ENCODE results near the gene ZNF445.

The ZNF445 gene

GRCh38 chr3:44442596-44443309 is 34.7 kb downstream of the ZNF445 start:
- Histone ChIP-seq H3K36me3 (ENCODE audit: control insufficient read depth, insufficient read depth, low read length) (peaks cover 14% of the 10 kb centered on the region), H3K4me3 (ENCODE audit: insufficient read depth, low read depth, low read length, poor library complexity, severe bottlenecking) (no peak overlapping the region), H3K9me3 (ENCODE audit: control insufficient read depth, low read length) (no peaks in the 10 kb centered on the region), H3K4me1 (ENCODE audit: control insufficient read depth, insufficient read depth, low read length, poor library complexity, severe bottlenecking) (peaks cover 13% of the 10 kb centered on the region), H3K27ac (ENCODE audit: insufficient read depth, low read length, poor library complexity, severe bottlenecking) (peak overlapping the region; percentile 13), H3K27me3 (replicated peaks; ENCODE audit: control insufficient read depth, insufficient read depth, low read length, poor library complexity, severe bottlenecking) (no peaks in the 10 kb centered on the region)
- no peak for DNase-seq

GRCh38 chr3:44439499-44440295 is 37.8 kb downstream of the ZNF445 start:
- Histone ChIP-seq H3K4me3 (ENCODE audit: insufficient read depth, low read depth, low read length, poor library complexity, severe bottlenecking) (no peak overlapping the region), H3K4me1 (ENCODE audit: control insufficient read depth, insufficient read depth, low read length, poor library complexity, severe bottlenecking) (peaks cover 13% of the 10 kb centered on the region), H3K36me3 (ENCODE audit: control insufficient read depth, insufficient read depth, low read length) (peaks cover 4% of the 10 kb centered on the region), H3K27ac (ENCODE audit: insufficient read depth, low read length, poor library complexity, severe bottlenecking) (peak overlapping the region; percentile 61), H3K9me3 (ENCODE audit: control insufficient read depth, low read length) (no peaks in the 10 kb centered on the region), H3K27me3 (replicated peaks; ENCODE audit: control insufficient read depth, insufficient read depth, low read length, poor library complexity, severe bottlenecking) (no peaks in the 10 kb centered on the region)
- DNase-seq = peak; percentile 17 to 45 (median 41)

GRCh38 chr3:44437800-44438199 is 39.7 kb downstream of the ZNF445 start:
- no peak for DNase-seq
- Histone ChIP-seq H3K27ac (ENCODE audit: insufficient read depth, low read length, poor library complexity, severe bottlenecking) (no peak overlapping the region), H3K27me3 (replicated peaks; ENCODE audit: control insufficient read depth, insufficient read depth, low read length, poor library complexity, severe bottlenecking) (no peaks in the 10 kb centered on the region), H3K4me1 (ENCODE audit: control insufficient read depth, insufficient read depth, low read length, poor library complexity, severe bottlenecking) (peaks cover 13% of the 10 kb centered on the region), H3K9me3 (ENCODE audit: control insufficient read depth, low read length) (no peaks in the 10 kb centered on the region), H3K4me3 (ENCODE audit: insufficient read depth, low read depth, low read length, poor library complexity, severe bottlenecking) (no peak overlapping the region), H3K36me3 (ENCODE audit: control insufficient read depth, insufficient read depth, low read length) (no peaks in the 10 kb centered on the region)

GRCh38 chr3:44436181-44436580 is 41.3 kb downstream of the ZNF445 start:
- H3K9me3 ChIP-seq (ENCODE audit: control insufficient read depth, low read length) = no peaks in the 10 kb centered on the region
- no peak for DNase-seq
- peaks cover 13% of the 10 kb centered on the region for H3K4me1 ChIP-seq (ENCODE audit: control insufficient read depth, insufficient read depth, low read length, poor library complexity, severe bottlenecking)
- H3K4me3 ChIP-seq (ENCODE audit: insufficient read depth, low read depth, low read length, poor library complexity, severe bottlenecking) = no peak overlapping the region
- H3K27ac ChIP-seq (ENCODE audit: insufficient read depth, low read length, poor library complexity, severe bottlenecking) = no peak overlapping the region
- H3K27me3 ChIP-seq (replicated peaks; ENCODE audit: control insufficient read depth, insufficient read depth, low read length, poor library complexity, severe bottlenecking) = no peaks in the 10 kb centered on the region
- H3K36me3 ChIP-seq (ENCODE audit: control insufficient read depth, insufficient read depth, low read length) = no peaks in the 10 kb centered on the region

GRCh38 chr3:44434834-44435510 is 42.5 kb downstream of the ZNF445 start:
- no peaks in the 10 kb centered on the region for H3K36me3 ChIP-seq (ENCODE audit: control insufficient read depth, insufficient read depth, low read length)
- H3K4me1 ChIP-seq (ENCODE audit: control insufficient read depth, insufficient read depth, low read length, poor library complexity, severe bottlenecking) = peaks cover 7% of the 10 kb centered on the region
- no peak overlapping the region for H3K27ac ChIP-seq (ENCODE audit: insufficient read depth, low read length, poor library complexity, severe bottlenecking)
- DNase-seq = no peak
- H3K9me3 ChIP-seq (ENCODE audit: control insufficient read depth, low read length) = no peaks in the 10 kb centered on the region
- H3K4me3 ChIP-seq (ENCODE audit: insufficient read depth, low read depth, low read length, poor library complexity, severe bottlenecking) = no peak overlapping the region
- no peaks in the 10 kb centered on the region for H3K27me3 ChIP-seq (replicated peaks; ENCODE audit: control insufficient read depth, insufficient read depth, low read length, poor library complexity, severe bottlenecking)

GRCh38 chr3:44430466-44430865 is 47.0 kb downstream of the ZNF445 start:
- no peak overlapping the region for H3K27ac ChIP-seq (ENCODE audit: insufficient read depth, low read length, poor library complexity, severe bottlenecking)
- no peak for DNase-seq
- H3K36me3 ChIP-seq (ENCODE audit: control insufficient read depth, insufficient read depth, low read length) = no peaks in the 10 kb centered on the region
- no peaks in the 10 kb centered on the region for H3K9me3 ChIP-seq (ENCODE audit: control insufficient read depth, low read length)
- H3K4me3 ChIP-seq (ENCODE audit: insufficient read depth, low read depth, low read length, poor library complexity, severe bottlenecking) = no peak overlapping the region
- no peaks in the 10 kb centered on the region for H3K27me3 ChIP-seq (replicated peaks; ENCODE audit: control insufficient read depth, insufficient read depth, low read length, poor library complexity, severe bottlenecking)
- H3K4me1 ChIP-seq (ENCODE audit: control insufficient read depth, insufficient read depth, low read length, poor library complexity, severe bottlenecking) = no peaks in the 10 kb centered on the region

- Histone ChIP-seq H3K27me3 (replicated peaks; ENCODE audit: control insufficient read depth, insufficient read depth, low read length, poor library complexity, severe bottlenecking) (no peaks in the 10 kb centered on the region), H3K9me3 (ENCODE audit: control insufficient read depth, low read length) (no peaks in the 10 kb centered on the region), H3K27ac (ENCODE audit: insufficient read depth, low read length, poor library complexity, severe bottlenecking) (no peak overlapping the region), H3K36me3 (ENCODE audit: control insufficient read depth, insufficient read depth, low read length) (no peaks in the 10 kb centered on the region), H3K4me1 (ENCODE audit: control insufficient read depth, insufficient read depth, low read length, poor library complexity, severe bottlenecking) (no peaks in the 10 kb centered on the region), H3K4me3 (ENCODE audit: insufficient read depth, low read depth, low read length, poor library complexity, severe bottlenecking) (no peak overlapping the region)
- no peak for DNase-seq
Measured at GRCh38 chr3:44429459-44429858, 48.0 kb downstream of the ZNF445 start.

- Histone ChIP-seq H3K9me3 (ENCODE audit: control insufficient read depth, low read length) (no peaks in the 10 kb centered on the region), H3K36me3 (ENCODE audit: control insufficient read depth, insufficient read depth, low read length) (no peaks in the 10 kb centered on the region), H3K27ac (ENCODE audit: insufficient read depth, low read length, poor library complexity, severe bottlenecking) (no peak overlapping the region), H3K4me1 (ENCODE audit: control insufficient read depth, insufficient read depth, low read length, poor library complexity, severe bottlenecking) (no peaks in the 10 kb centered on the region), H3K4me3 (ENCODE audit: insufficient read depth, low read depth, low read length, poor library complexity, severe bottlenecking) (no peak overlapping the region), H3K27me3 (replicated peaks; ENCODE audit: control insufficient read depth, insufficient read depth, low read length, poor library complexity, severe bottlenecking) (no peaks in the 10 kb centered on the region)
- no peak for DNase-seq
Measured at GRCh38 chr3:44428910-44429309, 48.6 kb downstream of the ZNF445 start.

GRCh38 chr3:44427683-44428082 is 49.8 kb downstream of the ZNF445 start:
- DNase-seq = no peak
- Histone ChIP-seq H3K4me3 (ENCODE audit: insufficient read depth, low read depth, low read length, poor library complexity, severe bottlenecking) (no peak overlapping the region), H3K9me3 (ENCODE audit: control insufficient read depth, low read length) (no peaks in the 10 kb centered on the region), H3K36me3 (ENCODE audit: control insufficient read depth, insufficient read depth, low read length) (no peaks in the 10 kb centered on the region), H3K27me3 (replicated peaks; ENCODE audit: control insufficient read depth, insufficient read depth, low read length, poor library complexity, severe bottlenecking) (no peaks in the 10 kb centered on the region), H3K27ac (ENCODE audit: insufficient read depth, low read length, poor library complexity, severe bottlenecking) (no peak overlapping the region), H3K4me1 (ENCODE audit: control insufficient read depth, insufficient read depth, low read length, poor library complexity, severe bottlenecking) (no peaks in the 10 kb centered on the region)

GRCh38 chr3:44424758-44425157 is 52.7 kb downstream of the ZNF445 start:
- H3K36me3 ChIP-seq (ENCODE audit: control insufficient read depth, insufficient read depth, low read length) = no peaks in the 10 kb centered on the region
- H3K4me3 ChIP-seq (ENCODE audit: insufficient read depth, low read depth, low read length, poor library complexity, severe bottlenecking) = no peak overlapping the region
- H3K27me3 ChIP-seq (replicated peaks; ENCODE audit: control insufficient read depth, insufficient read depth, low read length, poor library complexity, severe bottlenecking) = no peaks in the 10 kb centered on the region
- DNase-seq = no peak
- no peak overlapping the region for H3K27ac ChIP-seq (ENCODE audit: insufficient read depth, low read length, poor library complexity, severe bottlenecking)
- H3K9me3 ChIP-seq (ENCODE audit: control insufficient read depth, low read length) = no peaks in the 10 kb centered on the region
- H3K4me1 ChIP-seq (ENCODE audit: control insufficient read depth, insufficient read depth, low read length, poor library complexity, severe bottlenecking) = no peaks in the 10 kb centered on the region
